ENCODE results near the gene COIL.
"Not testable (repeated sequence)": the region's sequence is repeated elsewhere in the genome, so short reads cannot be mapped to it uniquely, and the experiment has no call there.

The COIL gene, protein sequence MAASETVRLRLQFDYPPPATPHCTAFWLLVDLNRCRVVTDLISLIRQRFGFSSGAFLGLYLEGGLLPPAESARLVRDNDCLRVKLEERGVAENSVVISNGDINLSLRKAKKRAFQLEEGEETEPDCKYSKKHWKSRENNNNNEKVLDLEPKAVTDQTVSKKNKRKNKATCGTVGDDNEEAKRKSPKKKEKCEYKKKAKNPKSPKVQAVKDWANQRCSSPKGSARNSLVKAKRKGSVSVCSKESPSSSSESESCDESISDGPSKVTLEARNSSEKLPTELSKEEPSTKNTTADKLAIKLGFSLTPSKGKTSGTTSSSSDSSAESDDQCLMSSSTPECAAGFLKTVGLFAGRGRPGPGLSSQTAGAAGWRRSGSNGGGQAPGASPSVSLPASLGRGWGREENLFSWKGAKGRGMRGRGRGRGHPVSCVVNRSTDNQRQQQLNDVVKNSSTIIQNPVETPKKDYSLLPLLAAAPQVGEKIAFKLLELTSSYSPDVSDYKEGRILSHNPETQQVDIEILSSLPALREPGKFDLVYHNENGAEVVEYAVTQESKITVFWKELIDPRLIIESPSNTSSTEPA

DNA sequence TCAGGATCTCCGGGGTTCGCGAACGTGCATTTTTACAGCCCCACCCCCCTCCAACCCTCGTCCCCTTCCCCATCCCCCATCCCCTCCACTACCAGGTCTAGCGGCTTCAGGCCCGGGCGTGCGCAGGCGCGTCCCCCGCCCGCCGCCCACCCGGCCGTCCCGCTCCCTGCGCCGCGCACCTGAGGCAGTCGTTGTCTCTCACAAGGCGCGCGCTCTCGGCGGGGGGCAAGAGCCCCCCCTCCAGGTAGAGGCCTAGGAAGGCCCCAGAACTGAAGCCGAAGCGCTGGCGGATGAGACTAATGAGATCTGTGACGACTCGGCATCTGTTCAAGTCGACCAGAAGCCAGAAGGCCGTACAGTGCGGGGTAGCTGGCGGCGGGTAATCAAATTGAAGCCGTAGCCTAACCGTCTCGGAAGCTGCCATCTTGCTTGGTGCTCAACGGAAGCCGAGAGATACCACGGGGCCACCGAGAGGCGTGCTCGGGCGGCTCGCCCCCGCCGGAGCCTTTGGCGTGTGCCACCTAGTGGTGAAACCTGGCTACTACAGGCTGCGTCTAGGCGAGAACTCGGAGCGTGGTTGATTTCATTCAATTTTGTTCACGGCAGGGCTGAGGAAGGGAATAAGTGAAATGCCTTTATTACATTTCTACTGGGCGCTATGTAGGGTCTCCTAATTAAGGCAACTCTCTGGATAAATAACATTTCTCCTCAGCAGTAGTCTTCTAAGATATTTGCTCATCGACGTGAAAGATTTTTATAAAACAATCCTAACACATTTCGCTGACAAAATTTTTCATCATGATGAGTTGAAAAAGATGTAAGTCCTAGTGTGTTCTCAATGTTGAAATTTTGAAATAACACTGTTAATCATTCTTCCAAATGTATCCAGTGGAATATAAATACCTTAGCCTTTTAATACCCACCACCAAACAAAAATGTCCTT is at the start of gene COIL:
COIL (minus strand) TSS at position 455 of the 943 bp plus-strand sequence; CDS start at position 424, 31 bp downstream.
- peak; percentile 67 for DNase-seq

DNA sequence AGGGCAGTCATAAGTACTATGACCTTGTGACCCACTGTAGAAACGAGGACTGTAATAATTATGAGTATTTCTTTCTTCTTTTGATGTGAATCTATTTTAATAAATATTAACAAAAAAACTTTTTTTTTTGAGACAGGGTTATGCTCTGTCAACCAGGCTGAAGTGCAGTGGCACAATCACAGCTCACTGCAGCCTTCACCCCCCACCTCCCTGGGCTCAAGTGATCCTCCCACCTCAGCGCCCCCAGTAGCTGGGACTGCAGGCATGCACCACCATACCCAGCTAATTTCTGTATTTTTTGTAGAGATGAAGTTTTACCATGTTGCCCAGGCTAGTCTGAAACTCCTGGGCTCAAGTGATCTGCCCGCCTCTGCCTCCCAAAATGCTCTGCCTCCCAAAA is 49.6 kb upstream of the COIL start:
- DNase-seq, result no peak

DNA sequence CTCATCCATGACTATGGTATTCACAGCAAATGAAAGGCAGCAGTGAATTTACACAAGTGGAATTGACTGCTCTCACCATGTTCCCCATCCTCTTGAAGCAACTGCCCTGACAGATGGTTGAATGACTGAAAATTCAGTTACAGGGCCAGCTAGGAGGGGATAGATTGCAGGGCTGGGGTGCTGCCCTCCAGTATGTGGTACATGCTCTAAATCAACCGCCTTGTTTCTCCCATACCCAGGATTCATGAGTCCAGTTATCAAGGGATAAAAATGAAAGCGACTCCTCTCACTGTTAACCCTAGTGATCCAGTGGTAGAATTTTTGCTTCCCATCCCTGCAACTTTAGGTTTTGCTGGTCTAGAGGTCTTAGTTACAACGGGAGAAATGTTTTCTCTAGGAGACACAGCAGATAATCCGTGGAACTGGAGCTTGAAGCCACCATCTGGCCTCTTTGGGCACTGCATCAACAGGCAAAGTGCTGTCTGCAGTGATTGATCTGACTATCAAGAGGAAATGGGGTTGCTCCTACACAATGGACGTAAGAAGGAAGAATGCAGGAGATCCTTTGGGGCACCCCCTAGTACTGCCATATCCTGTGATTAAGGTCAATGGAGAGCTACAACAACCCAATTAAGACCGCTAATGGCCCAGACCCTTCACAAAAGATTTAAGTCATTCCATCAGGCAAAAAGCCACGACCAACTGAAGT is 49.0 kb upstream of the COIL start:
- peak; percentile 8 for DNase-seq

DNA sequence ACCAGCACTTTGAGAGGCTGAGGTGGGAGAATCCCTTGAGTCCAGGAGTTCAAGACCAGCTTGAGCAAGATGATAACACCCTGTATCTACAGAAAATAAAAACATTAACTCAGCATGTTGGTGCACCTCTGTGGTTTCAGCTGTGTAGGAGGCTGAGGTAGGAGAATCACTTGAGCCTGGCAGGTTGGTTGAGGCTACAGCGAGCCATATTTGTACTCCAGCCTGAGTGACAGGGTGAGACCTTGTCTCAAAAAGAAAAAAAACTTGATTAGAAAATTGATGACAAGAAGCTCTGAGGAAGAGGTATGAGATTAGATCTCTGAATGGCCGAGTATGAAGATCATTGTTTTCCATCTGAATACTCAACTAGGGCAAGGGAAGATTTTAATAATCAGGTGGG is 48.1 kb upstream of the COIL start:
- DNase-seq, result no peak

DNA sequence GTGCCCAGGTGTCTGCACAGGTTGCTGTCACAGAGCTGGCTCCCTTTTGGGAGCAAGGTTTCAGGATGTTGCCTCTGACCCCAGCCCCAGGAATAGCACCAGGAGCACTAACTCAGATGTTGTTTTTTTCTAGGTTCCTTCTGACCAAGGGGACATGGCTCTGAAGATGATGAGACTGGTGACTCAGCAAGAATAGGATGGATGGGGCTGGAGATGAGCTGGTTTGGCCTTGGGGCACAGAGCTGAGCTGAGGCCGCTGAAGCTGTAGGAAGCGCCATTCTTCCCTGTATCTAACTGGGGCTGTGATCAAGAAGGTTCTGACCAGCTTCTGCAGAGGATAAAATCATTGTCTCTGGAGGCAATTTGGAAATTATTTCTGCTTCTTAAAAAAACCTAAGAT is 45.2 kb upstream of the COIL start:
- no peak for DNase-seq

DNA sequence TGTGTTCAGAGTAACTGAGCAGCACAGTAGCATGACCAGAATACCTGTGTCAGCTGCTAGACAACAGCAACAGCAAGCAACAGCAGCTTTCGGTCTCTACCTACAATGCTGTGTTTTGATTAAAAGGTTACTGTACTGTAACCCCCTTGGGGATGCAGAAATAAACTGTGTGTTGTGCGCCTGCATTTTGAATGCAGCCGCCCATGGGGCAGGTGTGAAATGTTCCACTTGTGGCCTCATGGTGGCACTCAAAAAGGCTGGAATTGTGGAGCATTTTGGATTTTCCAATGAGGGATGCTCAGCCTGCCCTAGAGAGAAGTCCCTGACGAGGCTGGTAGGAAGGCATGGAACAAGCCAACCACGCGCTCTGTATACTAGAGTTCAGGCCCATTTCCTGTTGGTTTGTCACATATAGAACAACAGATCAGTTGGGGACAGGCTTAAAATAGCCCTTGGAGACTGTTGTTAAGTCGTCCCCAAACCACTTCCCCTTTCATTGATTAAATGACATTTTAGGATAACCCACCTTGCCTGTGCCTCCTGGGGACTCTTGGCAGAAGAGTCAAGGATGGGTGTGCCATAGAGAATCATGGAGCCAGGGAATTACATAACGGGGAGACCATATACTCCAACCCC is 44.2 kb upstream of the COIL start:
- DNase-seq, result no peak

DNA sequence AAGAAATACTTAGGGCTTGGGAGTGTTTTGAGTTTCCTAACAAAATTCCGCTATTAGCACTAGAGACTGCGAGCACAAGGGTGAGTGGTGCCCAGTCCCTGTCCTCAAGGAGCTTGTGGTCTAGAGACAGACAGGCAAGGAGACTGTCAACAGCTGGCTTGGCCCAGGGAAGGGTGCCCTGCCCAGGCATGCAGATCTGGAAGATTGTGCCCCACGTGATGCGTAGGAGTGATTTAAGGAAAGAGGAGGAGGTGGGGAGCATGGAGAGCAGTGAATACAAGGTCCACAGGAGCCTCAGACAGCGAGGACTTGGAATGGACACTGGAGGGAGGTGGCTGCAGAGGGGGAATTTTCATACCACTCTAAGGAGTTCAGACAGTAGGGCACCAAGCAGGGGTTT is 42.1 kb upstream of the COIL start:
- DNase-seq, result no peak

DNA sequence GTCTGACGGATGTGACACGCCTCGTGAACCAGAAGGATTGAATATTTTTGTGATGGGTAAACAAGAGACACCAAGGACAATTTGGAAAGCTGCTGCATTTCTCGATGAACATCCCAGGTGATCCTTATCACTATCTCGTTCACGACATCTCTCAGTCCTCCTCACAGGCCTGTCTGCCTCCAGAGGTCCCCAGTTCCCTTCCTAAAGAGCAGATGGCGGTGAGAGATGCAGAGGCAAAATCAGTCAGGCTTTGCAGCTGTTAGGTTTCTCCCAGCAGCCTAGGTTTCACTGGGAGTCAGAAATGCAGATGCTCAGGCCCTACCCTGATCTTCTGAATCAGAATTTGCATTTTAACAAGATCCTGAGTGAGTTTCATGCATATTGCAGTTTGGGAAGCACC is 40.7 kb upstream of the COIL start:
- DNase-seq, result no peak

DNA sequence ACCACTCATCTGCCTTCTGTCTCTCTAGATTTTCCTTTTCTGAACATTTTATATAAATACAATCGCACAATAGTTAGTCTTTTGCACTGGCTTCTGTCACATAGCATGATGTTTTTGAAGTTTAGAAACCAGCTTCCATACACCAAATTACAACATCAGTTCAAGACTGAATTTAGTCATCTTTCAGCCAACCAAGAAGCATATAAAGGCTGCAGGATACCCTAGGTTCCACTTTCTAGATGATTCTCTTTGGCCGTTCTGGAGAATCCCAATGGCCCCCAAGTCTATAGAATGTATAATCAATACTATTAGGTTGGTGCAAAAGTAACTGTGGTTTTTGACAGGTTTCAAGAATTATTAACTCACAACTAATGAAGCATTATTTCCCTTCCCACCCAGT is 36.5 kb upstream of the COIL start:
- no peak for DNase-seq

DNA sequence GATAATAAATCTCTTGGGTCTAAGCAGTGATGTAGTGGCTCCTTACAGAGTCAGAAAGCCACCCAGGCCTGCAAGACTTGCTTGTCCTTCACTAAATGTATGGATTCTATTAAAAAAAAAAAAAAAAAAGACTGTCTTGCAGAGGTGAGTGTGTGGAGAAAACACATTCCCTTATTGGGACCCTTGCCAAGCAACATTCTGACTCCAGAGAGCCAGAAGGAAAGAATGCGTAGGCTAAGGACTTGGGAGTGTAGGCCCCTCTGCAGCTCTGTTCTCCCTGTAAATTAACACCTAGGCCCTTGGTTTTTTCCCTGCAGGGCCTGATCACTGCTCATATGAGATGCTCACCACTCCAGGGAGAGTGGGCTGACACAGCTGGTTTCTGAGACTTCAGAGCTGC is 34.9 kb upstream of the COIL start:
- DNase-seq, result no peak

DNA sequence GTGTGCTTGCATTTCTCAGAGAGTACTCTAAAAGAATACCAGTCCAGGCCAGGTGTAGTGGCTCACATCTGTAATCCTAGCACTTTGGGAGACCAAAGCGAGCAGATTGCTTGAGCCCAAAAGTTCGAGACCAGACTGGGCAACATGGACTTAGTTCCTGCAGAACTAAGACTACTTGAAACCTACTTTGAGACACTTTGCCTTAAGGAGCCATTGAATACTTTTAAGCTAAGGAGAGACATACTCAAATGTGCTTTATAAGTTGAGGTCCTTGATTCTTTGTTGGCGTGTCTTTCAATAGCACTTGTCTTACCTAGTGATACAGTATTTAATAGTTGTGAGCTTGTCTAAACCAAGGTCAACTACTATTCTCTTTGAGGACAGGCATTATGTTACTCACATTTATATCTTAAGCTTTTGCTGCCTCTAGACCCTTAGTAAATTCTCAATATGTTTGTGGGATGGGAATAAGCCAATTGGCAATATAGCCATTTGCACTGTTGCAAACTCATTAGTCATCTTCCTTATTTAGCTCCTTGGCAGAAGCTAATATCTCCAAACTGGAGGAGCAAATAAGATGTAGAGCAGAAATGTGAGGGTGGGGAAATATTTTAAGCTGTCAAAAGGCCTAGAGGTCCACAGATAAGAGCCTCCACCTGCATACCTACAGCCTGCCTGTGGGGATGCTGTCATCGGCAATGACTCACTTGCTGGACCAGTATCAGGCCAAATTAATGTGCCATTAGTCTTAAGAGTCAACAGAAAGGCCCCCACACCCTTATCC is 33.4 kb upstream of the COIL start:
- DNase-seq, result no peak

DNA sequence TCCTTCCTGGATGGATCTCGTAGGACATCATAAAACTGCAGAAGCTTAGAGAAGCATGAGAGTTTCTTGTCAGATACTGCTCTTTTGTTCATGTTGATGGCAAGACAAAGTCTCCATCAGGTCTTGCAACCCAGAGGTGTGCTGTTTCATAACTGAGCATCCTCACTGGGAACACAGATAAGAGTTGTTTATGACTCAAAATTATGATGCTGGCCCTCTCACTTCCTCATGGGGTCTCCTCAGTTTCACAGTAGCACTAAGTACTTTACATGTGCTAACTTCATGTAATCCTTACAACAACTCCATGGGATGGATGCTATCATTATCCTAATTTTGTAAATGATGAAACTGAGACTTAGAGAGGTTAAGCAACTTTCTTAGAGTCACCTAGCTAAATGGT is 31.5 kb upstream of the COIL start:
- no peak for DNase-seq

DNA sequence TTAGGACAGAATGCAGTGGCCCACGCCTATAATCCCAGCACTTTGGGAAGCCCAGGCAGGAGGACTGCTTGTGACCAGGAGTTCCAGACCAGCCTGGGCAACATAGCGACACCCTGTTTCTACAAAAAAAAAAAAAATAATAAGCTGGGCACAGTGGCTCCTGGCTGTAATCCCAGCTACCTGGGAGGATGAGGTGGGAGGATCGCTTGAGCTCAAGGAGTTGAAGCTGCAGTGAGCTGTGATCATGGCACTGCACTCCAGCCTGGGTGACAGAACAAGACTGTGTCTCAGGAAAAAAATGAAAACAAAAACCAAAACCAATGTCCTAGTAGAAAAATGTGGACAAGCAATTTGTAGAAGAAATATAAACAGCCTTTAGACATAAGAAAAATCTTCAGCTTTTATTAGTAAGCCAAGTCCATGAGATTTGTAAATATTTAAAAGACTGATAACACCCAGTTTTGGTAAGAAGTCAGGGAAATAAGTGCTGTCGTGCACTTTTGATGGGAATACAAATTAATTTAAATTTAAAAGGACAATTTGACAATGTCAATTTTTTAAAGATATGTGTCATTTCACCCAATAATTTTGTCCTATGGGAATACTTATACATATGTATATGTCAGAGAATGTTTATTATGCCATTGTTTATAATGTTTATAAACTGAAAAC is 28.2 kb upstream of the COIL start:
- DNase-seq, result no peak

DNA sequence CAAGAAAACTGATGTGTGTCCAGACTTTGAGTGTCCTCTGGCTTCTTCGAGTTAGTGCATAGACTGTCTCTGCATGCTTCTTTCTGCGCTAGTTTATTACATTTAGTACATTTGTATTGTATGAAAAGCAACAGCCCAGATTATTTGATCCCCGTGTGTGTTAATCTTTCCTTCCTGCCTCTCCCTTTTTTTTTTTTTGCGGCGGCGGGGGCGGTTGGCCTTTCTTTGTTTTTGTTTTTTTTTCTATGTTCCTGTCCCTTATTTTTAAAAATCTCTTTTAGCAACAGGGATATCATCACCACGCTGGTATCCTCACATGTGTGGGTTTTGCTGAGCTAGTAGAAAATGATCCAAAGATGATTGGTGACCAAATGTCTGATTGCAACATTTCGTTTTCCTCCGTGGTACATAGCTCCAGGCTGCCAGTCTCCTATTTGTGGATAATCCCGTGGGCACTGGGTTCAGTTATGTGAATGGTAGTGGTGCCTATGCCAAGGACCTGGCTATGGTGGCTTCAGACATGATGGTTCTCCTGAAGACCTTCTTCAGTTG is 26.5 kb upstream of the COIL start:
- DNase-seq, result no peak

DNA sequence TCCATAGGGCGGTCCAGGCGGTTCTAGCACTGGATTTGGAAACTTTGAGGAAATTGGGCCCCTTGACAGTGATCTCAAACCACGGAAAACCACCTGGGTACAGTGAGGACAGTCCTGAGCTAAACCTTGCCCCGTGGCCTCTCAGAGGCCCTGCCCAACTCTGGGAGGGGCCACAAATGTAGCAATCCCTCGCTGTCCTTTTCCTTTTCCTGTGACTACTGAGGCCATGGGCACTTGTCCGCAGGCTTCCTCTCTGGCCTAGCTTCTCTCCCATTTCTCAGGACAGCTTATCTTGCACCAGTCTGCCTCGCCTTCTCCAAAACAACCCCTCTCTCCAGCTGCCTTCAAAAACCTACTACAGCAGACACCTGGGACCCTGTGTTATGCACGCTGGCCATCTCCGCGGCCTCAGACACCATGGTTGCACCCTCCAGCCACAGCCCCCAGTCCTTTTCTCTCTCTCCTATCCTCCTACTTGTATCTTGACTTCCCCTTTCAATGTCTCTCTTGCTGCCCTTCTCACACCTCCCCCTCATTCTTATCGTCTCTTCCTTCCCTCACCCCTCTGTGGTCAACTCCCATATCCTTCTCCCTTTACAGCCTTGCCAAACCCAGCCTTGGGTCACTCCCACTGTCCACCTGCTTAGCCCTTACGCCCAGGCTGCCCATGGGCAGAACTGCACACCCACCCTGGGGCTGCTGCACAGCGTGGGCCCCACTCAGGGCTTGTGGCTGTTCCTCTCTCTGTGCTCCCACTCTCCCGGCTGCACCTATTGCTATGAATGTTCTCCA is 24.7 kb upstream of the COIL start:
- DNase-seq, result no peak

DNA sequence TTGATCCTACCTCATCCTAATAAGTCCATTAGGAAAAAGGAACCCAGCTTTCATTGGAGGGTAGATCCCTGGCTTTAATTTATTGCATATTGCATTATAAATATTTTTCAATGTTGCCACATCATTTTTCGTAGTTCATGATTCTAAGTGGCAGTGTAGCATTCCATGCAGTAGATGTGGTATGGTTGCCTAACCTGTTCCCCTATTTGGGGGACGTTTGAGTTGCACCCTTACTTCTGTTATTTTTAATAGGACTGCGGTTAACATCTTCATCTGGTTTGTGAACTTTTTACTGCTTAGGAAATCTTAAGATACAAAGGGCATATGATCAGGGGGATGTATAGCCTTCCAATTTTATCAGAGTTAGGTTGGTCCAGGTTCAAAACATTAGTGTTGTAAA is 22.5 kb upstream of the COIL start:
- DNase-seq, result no peak

DNA sequence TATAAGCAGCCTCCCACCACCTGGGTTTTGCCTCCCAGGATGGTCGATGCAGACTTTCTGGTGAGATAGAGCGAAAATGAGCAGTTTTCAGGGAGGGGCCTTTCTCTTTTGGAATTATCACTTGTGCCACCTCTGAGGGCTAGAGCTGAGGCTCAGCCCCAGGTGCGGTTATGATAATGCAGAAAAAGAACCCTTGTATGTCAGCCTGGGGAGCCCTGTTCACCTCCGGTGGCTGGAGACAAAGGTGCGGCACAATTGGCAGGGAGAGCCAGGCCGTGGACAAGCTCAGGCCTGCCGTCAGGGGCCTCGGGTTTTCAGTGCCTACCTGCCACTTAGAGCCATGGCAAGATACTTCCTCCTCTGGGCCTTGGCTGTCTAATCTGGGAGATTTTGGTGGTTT is 21.5 kb upstream of the COIL start:
- no peak for DNase-seq

DNA sequence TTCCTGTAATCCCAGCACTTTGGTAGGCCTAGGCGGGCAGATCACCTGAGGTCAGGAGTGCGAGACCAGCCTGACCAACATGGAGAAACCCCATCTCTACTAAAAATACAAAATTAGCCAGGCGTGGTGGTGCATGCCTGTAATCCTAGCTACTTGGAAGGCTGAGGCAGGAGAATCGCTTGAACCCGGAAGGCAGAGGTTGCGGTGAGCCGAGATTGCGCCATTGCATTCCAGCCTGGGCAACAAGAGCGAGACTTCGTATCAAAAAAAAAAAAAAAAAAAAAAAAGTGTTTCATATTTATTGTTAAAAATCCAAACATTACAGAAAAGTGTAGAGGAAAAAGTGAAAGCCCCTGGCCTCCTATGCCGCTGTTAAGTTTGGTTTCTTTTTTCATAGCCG is 19.7 kb upstream of the COIL start:
- DNase-seq, result not testable (repeated sequence)

DNA sequence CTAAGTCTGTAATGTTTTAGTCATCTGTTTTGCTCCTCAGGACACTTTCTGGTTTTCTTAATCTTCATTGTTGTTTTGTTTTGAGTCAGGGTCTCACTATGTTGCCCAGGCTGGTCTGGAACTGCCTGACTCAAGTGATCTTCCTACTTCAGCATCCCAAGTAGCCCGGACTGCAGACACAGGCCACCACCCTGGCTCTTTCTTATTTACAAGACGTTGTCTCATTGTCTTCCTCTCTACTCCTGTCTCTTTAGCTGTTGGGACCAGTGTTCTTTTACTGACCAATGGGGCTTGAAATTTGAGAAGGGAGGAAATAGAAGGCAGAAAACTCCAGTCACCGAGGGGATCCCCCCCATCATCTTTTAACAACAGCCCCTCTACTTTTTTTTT is 18.2 kb upstream of the COIL start:
- DNase-seq, result no peak
